ENCODE data around the gene KRT9.

DNA sequence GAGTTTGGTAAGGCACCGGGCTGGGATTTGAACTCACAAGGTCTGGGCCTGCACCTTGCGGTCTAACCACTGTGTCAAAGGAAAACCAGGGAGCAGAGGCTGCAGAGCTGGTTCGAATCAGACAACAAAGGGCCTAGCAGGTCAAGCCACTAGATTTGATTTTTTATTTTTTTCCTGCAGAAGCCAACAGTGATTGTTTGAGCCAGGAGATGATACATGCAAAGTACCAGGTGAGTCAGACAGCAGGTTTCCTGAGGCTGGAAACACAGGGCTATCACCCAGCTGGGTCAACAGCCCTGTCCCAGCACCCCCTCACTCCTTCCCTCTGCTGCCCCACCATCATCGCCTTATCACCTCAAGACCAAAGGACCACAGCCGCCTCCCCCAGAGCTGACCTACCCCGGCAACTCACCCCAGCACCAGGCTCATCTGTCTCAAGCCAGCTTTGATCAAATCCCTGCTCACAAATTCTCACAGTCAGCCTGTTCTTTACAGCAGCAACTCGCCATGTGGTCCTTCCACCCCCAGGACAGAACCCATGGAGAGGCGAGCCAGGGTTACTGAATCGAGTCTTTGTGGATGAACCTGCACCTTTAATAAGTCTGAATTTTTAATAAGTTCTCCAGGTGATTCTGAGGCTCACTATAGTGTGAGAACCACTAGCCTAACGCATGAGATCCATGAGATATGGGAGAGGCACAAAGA, 30.8 kb downstream of the KRT9 start:
- TF ChIP-seq SP1 (IDR thresholded peaks at IDR 0.05): no peak
- no peak for TF ChIP-seq ELF4 (IDR thresholded peaks at IDR 0.05)
- TF ChIP-seq SUZ12 (IDR thresholded peaks at IDR 0.05): no peak
- no peak for TF ChIP-seq TARDBP (IDR thresholded peaks at IDR 0.05)
- TF ChIP-seq FOXK2 (IDR thresholded peaks at IDR 0.05): no peak
- TF ChIP-seq BHLHE40 (IDR thresholded peaks at IDR 0.05; ENCODE audit: borderline replicate concordance): no peak
- TF ChIP-seq, protein P1, sequence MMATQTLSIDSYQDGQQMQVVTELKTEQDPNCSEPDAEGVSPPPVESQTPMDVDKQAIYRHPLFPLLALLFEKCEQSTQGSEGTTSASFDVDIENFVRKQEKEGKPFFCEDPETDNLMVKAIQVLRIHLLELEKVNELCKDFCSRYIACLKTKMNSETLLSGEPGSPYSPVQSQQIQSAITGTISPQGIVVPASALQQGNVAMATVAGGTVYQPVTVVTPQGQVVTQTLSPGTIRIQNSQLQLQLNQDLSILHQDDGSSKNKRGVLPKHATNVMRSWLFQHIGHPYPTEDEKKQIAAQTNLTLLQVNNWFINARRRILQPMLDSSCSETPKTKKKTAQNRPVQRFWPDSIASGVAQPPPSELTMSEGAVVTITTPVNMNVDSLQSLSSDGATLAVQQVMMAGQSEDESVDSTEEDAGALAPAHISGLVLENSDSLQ (IDR thresholded peaks at IDR 0.05): no peak
- no peak for TF ChIP-seq LEF1 (IDR thresholded peaks at IDR 0.05; ENCODE audit: borderline replicate concordance)
- no peak for TF ChIP-seq FOXM1 (IDR thresholded peaks at IDR 0.05; ENCODE audit: borderline replicate concordance)
- no peak for TF ChIP-seq ZNF384 (IDR thresholded peaks at IDR 0.05)
- no peak for TF ChIP-seq HDGF (IDR thresholded peaks at IDR 0.05; ENCODE audit: borderline replicate concordance)
- no peak for TF ChIP-seq CTBP1 (IDR thresholded peaks at IDR 0.05; ENCODE audit: borderline replicate concordance)
- no peak for TF ChIP-seq NFRKB (IDR thresholded peaks at IDR 0.05)

All from HEK293T (cell line).